Skeletal muscle cell (primary cell): ENCODE data around the gene CRYGS.

Experiments
- DNase-seq: peaks from one replicate; pipeline ENCODE4 v3.0.0-alpha.2; 2010; ENCODE audit warnings: low read depth
- H3K4me3 ChIP-seq: 2 replicates; pipeline ENCODE4 v1.5.1; 2011; ENCODE audit warnings: low read depth, mild to moderate bottlenecking, control low read depth, low read length, moderate library complexity

The CRYGS gene

DNA sequence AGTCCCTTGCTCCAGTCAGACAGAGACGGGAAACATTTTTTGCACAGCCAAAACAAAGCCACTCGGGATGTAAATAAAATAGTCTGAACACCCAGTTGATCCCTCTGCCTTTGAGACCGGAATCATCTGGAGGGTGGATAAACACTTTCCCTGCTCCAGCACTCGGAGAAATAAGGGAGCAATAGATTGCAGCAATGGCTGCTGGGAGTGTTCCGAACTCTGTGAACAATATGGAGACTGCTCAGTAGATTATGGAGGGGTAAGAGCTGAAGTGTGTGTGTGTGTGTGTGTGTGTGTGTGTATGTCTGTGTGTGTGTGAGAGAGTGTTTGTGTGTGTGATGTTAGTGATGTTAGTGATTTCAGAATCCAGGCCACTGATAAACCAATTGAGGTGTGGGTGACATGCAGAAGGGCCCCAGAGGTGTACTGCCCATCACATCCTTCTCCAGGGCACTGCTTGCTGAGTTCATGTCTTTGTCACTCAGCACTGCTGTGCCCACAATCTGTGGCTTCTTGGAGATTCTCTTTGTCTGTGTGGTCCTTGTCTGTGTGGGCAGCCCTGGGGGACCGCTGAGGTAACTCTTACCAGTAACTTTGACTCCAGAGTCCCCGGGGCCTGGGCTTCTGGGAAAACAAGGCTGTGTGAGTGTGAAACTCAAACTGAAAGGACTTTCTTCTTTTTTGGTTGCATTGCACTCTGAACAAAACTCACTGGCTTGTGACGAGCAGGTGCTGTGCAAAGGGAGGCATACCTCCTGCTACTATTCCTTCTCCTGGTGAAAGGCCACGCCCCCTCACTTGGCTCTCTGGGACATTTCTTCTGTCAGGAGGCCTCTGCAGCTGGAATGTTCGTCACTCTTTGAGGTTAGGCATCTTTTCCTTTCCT lies 23.0 kb downstream of the CRYGS start:
- no peak overlapping the region for H3K4me3 ChIP-seq
- no peak for DNase-seq

- no peak for DNase-seq
- no peak overlapping the region for H3K4me3 ChIP-seq
Measured at GRCh38 chr3:186520431-186520830, 23.7 kb downstream of the CRYGS start.

- DNase-seq: no peak
- H3K4me3 ChIP-seq: no peak overlapping the region
Measured at GRCh38 chr3:186519021-186519658, 25.0 kb downstream of the CRYGS start.

GRCh38 chr3:186517218-186517617 lies 27.0 kb downstream of the CRYGS start:
- H3K4me3 ChIP-seq: no peak overlapping the region
- no peak for DNase-seq

GRCh38 chr3:186516646-186517045 lies 27.5 kb downstream of the CRYGS start:
- H3K4me3 ChIP-seq: no peak overlapping the region
- no peak for DNase-seq

DNA sequence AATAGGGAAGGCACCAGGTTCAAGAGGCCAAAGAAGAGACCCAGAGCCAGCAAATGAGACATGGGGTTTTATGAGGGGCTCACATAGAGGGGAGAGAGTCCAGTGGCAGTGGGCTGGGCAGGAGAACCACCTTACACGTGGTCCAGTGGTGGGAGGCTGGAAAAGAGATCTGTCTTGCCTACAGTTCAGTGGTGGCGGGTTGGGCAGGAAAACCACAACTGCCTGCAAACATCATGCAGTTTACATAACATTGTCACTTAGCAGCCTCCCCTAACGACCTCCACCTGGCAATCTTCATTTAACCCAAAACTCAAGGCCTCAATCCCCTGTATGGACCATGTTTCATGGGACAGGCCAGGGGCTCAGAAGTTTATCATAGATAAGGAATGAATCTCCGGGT lies 29.1 kb downstream of the CRYGS start:
- no peak for DNase-seq
- H3K4me3 ChIP-seq: no peak overlapping the region

GRCh38 chr3:186514296-186515002 lies 29.7 kb downstream of the CRYGS start:
- no peak for DNase-seq
- H3K4me3 ChIP-seq: no peak overlapping the region

DNA sequence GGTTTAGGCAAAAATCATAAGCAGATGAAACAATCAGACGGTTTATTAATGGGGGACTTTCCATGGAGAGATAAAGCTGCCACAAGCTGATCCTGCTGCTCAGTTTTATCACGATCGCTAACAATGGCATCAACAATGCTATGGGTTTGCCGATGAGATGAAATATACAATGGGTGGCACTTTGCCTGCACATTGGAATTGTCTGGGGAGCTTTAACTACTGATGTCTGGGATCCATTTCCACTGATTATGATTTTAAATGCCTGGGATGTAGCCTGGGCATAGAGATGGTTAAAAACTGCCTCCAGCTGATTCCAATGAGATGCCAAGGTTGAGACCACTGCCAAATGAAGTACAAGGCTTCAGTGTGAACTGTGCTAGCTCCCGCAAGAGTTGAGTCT lies 30.8 kb downstream of the CRYGS start:
- H3K4me3 ChIP-seq: no peak overlapping the region
- DNase-seq: no peak

DNA sequence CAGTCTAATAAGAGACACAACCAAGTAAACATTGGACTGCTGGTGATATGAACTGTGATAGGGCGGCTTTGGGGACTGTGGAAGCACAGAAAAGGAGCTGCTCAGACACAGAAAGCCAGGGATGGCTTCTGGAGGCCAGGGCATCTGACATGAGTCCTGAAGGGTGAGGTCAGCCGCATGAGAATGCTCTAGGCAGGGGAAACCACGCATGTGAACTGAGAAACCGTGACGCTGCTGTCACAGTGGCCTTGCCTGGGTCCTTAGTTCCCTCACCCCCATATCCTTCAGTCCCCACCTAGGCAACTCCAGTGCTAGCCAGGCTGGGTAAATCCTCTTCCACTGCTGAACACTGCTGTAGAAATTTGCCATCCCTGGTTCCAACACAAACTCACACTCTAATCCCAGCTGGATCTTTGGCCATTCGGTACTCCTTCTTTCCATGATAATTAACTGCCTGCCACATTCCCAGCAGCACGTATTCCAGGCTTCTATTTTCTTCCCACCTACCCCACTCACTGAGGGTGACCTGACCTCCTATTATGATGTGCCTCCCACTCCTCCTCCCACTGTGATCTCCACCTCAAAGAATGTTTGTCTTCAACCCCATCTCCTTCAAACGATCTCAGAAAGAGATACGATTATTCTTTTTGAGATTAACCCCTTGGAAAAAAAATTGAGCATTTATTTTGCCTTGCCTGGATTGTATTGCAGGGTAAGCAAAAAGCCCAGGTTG lies 31.4 kb downstream of the CRYGS start:
- H3K4me3 ChIP-seq: no peak overlapping the region
- no peak for DNase-seq

- no peak overlapping the region for H3K4me3 ChIP-seq
- DNase-seq: no peak
Measured at GRCh38 chr3:186511702-186512101, 32.5 kb downstream of the CRYGS start.

DNA sequence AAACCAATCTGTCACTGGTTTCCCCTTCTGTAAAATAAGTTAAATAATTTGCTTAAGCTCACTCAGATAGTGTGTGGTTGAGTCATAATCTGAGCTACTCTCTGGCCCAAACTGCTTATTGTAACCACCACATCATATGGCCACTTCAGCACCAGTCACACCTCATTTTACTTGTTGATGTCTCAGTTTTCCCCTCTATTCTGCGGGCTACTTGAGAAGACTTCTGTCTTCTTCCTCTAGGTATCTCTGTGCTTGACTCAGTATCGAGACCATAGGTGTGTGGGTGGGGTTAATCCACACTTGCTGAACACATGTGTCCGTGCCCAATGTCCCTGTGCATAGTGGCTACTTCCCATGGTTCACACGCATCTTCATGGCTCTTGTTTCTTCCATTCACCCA lies 32.9 kb downstream of the CRYGS start:
- no peak overlapping the region for H3K4me3 ChIP-seq
- no peak for DNase-seq

DNA sequence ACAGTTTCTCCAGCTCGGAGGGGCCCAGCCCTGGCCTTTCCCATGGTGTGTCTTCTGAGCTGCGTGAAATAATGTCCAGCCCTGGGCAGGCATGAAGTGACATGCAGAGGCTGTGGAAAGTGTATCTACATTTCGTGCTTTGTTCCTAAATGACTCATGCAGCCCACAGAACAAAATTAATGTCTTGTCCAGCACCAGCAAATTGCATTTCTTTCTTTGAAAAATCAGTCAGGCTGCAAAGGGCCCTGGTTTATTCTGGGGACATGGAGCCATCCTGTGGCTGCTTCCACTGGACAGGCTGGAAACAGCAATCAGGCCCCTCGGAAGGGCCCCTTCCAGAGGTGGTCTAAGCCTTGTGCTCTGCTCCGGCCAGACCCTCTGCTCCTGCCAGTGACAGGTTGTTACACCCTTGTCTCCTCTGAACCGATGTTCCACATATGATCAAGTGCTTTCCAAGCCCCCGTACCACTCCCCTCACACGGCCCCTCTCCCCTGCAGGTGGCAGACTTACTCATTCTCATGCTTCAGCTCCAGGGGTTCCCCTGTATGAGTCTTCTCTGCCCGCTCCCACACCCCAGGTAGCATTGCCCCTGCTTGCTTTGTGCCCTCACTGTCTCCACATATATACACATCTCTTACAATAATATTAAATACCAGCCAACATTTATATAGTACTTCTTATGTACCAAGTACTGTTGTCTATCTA lies 33.7 kb downstream of the CRYGS start:
- no peak overlapping the region for H3K4me3 ChIP-seq
- no peak for DNase-seq

DNA sequence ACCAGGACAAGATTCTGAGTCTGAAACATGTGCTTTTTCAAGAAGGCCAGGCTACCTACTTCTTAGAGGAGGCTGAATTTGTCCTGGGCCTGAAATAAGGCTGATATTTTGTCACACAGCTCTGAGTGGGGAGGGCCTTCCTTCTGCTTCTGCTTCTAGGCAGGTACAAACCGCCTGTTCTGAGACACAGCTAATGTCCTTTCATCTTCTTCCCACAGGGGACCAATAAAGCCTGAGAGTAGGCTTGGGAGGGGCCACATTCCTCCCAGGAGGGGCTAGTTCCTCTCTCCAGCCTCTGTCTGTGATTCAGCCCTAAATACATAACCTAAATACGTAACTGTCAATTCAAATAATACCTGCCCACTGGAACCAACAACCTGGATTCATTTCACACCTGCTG lies 34.8 kb downstream of the CRYGS start:
- no peak overlapping the region for H3K4me3 ChIP-seq
- no peak for DNase-seq

GRCh38 chr3:186506857-186507256 lies 37.3 kb downstream of the CRYGS start:
- no peak overlapping the region for H3K4me3 ChIP-seq
- DNase-seq: no peak

- DNase-seq: no peak
- H3K4me3 ChIP-seq: no peak overlapping the region
Measured at GRCh38 chr3:186506191-186506739, 37.9 kb downstream of the CRYGS start.

DNA sequence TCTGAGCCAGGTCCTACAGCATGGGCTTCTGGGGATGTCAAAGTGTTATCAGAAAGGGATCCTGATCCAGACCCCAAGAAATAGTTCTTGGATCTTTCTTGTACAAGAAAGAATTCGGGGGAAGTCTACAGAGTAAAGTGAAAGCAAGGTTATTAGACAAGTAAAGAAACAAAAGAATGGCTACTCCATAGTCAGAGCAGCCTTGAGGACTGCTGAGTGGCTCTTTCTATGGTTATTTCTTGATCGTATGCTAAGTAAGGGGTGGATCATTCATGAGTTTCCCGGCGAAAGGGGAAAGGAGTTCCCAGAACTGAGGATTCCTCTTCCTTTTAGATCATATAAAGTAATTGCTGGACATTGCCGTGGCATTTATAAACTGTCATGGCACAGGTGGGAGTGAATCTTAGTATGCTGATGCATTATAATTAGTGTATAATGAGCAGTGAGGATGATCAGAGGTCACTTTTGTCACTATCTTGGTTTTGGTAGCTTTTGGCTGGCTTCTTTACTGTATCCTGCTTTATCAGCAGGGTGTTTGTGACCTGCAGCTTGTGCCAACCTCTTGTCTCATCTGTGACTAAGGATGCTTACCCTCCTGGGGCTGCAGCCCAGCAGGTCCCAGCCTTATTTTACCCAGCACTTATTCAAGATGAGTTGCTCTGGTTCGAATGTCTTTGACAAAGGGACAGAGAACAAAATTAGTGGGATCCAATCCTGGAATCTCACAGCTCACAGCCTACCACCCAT lies 41.0 kb downstream of the CRYGS start:
- DNase-seq: no peak
- no peak overlapping the region for H3K4me3 ChIP-seq

- H3K4me3 ChIP-seq: no peak overlapping the region
- DNase-seq: no peak
Measured at GRCh38 chr3:186502138-186502948, 41.8 kb downstream of the CRYGS start.
